GM21360 (cell line): ENCODE measurements around the gene GALNS.

Experiments
- ATAC-seq: cut with Tn5 transposase; IDR thresholded peaks from one replicate; pipeline ENCODE4 v1.9.1; 2021; ENCODE audit warnings: mild to moderate bottlenecking, moderate library complexity; ENCODE audit not compliant: unreplicated experiment

The GALNS gene

GRCh38 chr16:88787579-88788314 lies 69.0 kb downstream of the GALNS start:
- ATAC-seq: no peak

DNA sequence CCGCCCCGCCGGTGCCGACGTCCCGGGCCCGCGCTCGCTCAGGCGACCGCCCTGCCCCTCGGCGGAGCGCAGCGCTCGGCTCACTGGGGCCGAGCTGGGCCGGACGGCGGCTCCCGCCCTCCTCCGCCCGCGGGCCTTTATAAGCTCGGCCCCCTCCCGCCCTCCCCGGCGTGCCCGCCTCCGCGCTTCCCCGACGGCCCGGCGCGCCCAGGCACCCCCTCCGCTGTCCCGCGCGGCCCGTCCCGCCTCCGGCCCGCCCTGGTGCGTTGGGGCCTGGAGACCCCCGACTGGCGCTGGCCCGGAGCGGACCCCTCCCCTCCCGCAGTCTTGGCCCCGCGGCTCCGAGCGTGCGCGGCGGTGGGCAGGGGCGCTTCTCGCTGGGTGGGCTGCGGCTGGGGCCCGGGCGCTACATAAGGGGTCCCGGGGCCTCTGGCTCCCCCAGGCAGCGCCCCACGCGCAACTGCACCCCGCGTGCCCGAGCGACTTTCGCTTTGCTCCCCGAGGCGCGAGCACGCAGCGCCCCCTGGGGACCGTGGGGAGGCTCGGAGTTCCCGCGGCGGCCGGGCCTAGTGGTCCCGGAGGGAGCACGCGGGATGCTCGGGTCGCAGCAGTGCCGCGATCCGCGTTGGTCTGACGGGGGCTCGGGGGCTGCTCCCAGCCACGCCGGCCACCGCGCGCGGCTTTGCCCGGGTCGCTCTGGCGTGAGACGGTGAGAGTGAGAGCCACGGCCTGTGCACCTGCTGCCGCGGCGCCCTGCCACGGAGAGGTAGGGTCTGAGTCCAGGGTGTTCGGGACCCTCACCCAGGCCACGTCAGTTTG lies 71.4 kb downstream of the GALNS start, which contains the start of gene PIEZO1:
TSS of gene PIEZO1 (minus strand) at position 115 of the 819 bp plus-strand sequence. CDS start 256 bp downstream, outside the sequence.
- ATAC-seq: no peak

DNA sequence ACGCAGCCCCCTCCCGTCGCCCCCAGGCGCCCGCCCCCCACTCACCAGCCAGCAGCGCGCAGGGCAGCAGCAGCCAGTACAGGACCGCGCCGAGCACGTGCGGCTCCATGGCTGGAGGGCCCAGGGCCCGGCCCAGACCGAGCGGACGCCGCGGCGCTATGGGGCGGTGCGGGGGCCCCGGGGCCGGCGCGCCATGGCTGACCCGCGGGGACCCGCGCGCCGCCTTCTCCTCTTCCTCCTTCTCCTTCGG lies 72.0 kb downstream of the GALNS start:
- ATAC-seq: no peak

DNA sequence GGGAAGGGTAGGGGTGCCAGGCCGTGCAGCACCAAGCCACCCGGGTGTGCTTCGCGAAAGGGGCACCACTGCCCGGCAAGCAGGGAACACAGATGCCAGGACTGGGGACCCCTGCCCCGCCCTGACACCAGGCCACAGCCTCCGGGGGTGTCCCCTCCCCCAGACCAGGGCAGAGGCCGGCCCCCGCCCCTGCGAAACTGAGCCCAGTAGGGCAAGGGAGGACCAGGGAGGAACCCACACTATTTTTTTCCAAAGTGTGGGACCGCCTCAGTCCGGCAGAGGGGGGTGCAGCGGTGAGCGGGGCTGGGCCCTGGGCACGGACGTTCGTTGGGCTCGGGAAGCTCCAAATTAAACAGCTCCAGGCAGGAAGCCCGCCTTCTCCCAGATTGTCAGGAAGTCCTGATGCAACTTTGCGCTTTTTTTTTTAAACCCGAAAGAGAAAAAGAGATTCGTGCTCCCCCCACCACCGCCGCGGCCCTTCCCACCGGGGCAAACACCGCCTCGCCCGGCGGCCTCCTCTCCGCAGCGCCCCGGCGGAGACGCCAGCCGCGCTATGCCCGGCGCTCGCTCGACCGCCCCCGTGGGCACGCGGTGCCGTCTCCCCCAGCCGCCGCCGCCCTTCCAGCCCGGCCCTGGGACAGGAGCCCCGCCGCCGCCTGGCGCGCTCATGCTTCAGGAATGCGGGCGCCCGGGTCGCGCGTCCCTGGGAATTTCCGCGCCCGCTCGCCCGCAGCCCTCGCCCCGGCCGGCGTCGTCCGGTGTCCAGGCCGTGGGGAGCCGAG lies 72.5 kb downstream of the GALNS start:
- ATAC-seq: no peak

- no peak for ATAC-seq
These were observed 73.2 kb downstream of the GALNS start for GRCh38 chr16:88783391-88784073.

DNA sequence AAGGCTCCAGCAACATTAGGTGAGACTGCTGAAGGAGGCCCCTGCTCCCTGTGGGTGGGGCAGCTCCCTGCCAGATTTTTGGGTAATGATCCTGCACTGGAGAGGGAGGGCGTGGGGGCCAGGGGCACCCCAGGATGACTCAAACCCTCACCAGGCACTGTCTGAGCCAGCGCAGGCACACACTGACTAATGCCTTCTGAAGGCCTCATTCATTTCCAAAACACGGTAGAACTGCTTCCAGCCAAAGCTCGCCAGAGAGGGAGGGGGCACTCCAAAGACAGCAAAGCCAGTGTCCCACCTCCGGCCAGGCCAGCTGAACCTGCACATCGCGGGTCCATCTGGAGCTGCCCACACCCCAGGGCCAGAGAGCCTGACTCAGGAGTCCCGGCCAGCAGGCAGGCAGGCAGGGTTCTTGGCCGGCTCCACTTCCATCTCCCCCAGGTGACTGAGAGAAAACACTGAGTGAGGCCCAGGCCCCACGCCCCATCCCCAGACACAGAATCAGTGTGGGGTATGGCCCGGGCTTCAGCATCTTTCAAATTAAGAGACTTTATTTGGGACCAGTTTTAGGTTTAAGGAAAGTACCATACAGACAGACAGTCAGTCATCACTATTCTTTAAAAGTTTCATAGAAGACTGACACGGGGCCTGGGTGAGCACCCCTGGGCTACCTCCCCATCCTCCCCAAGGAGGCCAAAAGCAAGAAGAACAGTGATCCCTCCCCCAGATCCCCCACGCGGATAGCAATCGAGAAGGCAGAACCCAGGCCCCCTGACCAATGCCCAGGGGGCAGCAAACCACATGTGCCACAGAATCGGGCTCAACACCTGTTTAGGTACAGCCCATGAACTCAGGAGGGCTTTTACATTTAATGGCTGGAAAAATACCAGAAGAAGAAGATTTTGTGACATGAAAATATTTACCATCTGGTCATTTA lies 74.0 kb downstream of the GALNS start:
- ATAC-seq: no peak

GRCh38 chr16:88781140-88782077 lies 75.3 kb downstream of the GALNS start:
- peak; percentile 29 for ATAC-seq

DNA sequence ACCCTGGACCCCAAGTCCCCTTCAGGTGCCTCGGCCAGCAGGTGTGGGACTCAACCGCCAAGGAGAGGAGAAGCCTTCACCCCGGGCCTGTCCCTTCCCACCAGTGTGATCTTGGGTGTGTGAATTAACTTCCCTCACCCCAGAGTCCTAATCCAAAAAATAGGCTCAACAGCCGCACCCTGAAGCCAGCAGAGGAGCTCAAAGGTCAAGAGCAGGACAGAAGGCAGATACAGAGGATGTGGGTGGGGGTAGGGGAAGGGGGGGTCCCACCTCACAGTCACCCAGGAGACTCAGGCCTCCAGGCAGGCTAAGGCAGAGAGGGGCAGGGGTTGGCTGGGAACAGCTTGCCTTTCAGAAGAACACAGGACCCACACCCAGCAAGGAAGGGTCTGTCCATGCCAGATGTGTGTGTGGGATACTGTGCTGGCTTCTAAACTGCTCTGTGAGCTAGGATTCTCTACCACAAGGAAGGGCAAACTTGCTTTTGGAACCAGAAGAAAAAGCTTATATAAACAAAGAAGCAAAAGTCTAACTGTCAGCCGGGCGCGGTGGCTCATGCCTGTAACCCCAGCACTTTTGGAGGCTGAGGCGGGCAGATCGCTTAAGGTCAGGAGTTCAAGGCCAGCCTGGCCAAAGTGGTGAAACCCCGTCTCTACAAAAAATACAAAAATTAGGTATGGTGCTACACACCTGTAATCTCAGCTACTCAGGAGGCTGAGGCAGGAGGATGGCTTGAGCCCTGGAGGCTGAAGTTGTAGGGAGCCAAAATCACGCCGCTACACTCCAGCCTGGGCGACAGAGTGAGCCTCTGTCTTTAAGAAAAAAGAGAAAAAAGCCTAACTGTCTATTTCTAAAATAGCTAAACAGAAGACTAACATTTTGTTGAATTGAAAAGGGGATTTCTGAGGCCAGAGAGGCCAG lies 76.3 kb downstream of the GALNS start:
- ATAC-seq: no peak

- no peak for ATAC-seq
These were observed 77.2 kb downstream of the GALNS start for GRCh38 chr16:88779406-88780141.

DNA sequence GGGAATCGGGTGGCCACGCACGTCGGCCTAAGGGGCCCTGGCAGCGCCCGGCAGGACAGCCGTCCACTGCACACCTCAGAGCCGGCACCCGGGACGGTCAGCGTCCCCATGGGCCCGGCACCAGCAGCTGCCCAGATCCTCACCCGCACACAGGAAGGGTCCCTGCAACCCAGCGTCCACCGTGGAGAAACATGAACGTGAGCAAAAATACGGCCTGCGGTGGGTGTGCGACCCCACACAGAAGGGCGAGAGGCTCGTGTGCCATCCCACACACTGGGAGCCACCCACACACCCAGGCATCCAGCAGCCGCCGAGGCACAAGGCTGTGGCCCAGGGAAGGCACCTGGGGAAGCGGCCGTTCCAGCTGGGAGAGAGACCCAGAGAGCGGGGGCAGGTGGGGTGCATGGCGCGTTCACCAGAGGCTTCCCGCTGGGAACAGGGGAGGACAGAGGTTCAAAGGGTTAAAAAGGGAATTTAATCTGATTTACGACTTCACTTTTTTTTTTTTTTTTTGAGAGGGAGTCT lies 78.1 kb downstream of the GALNS start:
- no peak for ATAC-seq

DNA sequence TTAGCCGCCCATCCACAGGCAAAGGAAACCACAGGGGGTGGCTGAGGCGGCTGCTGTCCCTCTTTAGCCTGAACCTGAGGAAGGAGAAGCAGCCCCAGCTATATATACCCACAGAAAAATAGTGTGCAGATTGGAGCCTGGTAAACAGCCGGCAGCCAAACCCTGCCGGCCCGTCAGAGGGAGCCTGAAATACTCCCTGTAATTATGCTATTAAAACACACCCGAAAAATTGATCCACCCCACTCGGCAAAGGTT lies 78.5 kb downstream of the GALNS start:
- ATAC-seq: no peak

DNA sequence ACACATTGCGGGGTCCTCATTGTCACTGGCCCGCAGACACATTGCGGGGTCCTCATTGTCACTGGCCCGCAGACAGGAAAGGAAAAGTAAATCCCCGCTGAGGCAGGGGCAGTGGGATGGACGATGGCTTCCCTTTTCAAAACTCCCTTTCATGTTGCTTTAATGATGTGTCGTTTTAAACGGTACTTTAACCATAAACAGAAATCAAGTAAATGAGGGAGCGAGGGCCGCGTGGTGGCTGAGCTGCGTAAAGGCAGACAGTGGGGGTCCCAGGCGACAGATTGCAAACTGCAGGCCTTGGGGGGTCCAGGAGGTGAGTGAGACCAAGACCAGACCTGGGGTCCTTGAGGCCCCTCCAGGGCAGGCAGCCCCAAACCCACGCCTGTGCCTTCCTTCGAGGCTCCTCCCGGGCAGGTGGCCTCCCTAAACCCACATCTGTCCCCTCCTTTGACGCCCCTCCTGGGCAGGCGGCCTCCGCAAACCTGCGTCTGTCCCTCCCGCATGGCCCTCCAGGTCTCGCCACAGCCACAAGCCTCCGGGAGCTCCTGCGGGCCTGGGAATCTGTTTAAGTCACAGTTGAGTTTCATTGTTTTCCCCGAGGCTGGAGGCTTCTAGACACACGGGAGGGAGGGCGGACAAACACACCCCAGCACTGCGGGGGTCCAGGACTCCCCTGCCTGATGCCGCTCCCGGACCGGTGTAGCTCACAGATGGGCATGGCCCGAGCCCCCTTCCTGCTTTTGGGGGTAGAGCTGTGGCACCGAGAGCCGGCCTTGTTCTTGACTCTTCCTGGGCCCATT lies 79.1 kb downstream of the GALNS start:
- ATAC-seq: no peak

DNA sequence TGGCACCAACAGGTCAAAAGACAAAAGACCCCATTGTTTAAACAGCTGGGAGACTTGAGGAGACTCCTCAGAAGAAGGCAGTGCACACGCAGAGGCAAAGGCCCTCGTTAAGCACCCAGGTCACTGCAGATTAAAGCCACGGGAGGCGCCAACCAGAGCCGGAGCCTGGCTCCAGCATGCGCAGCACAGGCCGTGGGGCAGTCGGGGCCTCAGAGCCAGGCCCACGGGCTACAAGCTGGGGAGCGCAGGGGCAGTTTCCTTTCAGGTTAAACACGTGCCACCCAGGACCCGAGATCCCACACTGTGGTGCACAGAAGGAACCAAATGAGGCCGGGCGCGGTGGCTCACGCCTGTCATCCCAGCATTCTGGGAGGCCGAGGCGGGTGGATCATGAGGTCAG lies 80.9 kb downstream of the GALNS start:
- ATAC-seq: no peak

DNA sequence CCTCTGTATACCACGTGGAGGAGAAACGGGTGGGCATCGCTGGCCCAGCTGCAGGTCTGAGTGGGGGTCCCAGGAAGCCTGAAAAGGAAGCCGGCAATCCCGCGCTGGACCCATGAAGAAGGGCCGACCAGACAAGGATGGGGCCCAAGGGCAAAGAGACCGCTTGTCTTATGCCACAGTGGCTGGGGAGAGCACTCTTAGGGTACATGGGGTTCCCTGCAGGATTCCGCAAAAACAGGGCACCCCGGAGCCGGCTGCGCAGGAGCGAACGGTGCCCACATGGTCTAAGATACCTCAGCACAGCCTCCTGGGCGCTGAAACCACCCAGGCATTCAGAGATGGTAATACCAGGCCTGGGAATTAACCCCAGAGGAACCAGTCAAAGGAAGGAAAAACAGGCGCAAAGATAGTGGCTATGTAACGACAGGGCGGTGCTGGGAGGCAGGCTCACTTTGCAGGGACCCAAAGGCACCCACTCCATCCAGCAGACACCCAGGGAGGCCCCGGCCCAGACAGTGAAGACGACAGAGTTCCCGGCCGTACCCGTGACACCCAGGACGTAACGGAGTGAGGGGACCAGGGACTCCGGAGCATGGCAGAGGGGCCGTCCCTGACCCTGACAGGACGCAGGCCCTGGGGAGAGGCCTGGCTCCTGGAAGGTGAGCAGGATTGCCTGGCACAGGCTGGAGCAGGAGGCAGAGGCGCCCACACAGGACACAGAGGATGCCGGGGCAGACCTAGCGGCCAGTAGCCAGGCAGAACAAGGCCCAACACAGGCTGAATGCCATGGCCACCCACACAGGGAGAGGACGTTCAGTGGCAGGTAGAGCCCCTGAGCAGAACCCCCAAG lies 82.0 kb downstream of the GALNS start:
- ATAC-seq: no peak

GRCh38 chr16:88773812-88774291 lies 82.9 kb downstream of the GALNS start:
- no peak for ATAC-seq
